Measurements from ENCODE around the gene TPP2.

Gene TPP2

DNA sequence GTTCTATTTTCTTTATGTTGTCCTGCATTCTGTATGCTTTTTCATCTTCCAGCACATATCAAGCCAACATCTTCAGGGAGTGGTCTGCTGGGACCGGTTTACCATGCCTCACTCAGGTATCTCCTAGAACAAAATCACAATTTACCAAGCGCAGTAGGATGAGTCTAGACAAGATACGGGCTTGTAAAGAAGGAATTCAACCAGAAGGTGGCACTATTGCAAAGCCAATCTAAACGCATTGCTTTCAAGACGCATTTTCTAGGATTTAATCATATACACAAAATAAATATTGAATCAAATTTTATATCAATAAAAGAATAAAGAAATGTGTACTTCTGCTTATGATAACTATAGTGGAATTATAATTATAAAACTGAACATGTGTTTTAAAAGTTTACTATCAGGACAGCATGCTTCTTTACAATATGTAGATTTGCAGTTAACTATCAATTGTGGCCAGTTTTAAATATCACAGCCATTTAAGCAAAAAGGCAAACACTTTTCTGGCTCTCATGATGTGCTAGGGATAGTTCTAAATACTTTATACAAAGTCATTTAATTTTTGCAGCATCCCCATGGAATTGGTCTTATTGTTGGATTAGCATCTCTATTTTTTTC lies 16.1 kb upstream of the TPP2 start:
- Histone ChIP-seq H3K27me3 (ENCODE audit: insufficient read depth, poor library complexity, severe bottlenecking) (no peaks in the 10 kb centered on the region), H3K4me3 (ENCODE audit: severe bottlenecking) (no peak overlapping the region), H3K36me3 (ENCODE audit: low read depth) (no peaks in the 10 kb centered on the region), H3K4me1 (ENCODE audit: insufficient read depth, poor library complexity, severe bottlenecking) (no peaks in the 10 kb centered on the region), H3K9me3 (ENCODE audit: severe bottlenecking) (no peaks in the 10 kb centered on the region), H3K27ac (ENCODE audit: poor library complexity, severe bottlenecking) (no peak overlapping the region)
- peak; percentile 73 for ATAC-seq (ENCODE audit: low read depth)
- peak; percentile 88 for TF ChIP-seq CTCF (IDR thresholded peaks at IDR 0.05; ENCODE audit: poor library complexity, severe bottlenecking)
- no peak for DNase-seq (ENCODE audit: low spot score)

DNA sequence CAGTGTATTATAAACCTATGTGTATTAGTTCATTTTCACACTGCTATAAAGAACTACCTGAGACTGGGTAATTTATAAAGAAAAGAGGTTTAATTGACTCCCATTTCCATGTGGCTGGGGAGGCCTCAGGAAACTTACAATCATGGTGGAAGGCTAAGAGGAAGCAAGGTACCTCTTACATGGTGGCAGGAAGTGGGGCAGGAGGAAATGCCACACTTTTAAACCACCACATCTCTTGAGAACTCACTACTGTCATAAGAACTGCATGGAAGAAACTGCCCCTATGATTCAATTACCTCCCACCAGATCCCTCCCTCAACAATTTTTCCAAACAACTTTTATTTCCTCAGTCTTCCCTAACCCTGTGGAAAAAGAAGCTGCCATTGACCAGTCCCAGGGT lies 14.5 kb upstream of the TPP2 start:
- H3K4me3 ChIP-seq (ENCODE audit: severe bottlenecking), result no peak overlapping the region
- H3K27me3 ChIP-seq (ENCODE audit: insufficient read depth, poor library complexity, severe bottlenecking), result no peaks in the 10 kb centered on the region
- no peak for DNase-seq (ENCODE audit: low spot score)
- no peak overlapping the region for H3K27ac ChIP-seq (ENCODE audit: poor library complexity, severe bottlenecking)
- no peak for ATAC-seq (ENCODE audit: low read depth)
- peaks cover 8% of the 10 kb centered on the region for H3K4me1 ChIP-seq (ENCODE audit: insufficient read depth, poor library complexity, severe bottlenecking)
- TF ChIP-seq CTCF (IDR thresholded peaks at IDR 0.05; ENCODE audit: poor library complexity, severe bottlenecking), result no peak
- no peaks in the 10 kb centered on the region for H3K9me3 ChIP-seq (ENCODE audit: severe bottlenecking)
- H3K36me3 ChIP-seq (ENCODE audit: low read depth), result no peaks in the 10 kb centered on the region

- H3K27me3 ChIP-seq (ENCODE audit: insufficient read depth, poor library complexity, severe bottlenecking), result no peaks in the 10 kb centered on the region
- ATAC-seq (ENCODE audit: low read depth) (no peak; the same call in 2 of the 3 replicates), DNase-seq (ENCODE audit: low spot score) (no peak)
- H3K4me1 ChIP-seq (ENCODE audit: insufficient read depth, poor library complexity, severe bottlenecking), result peaks cover 9% of the 10 kb centered on the region
- no peaks in the 10 kb centered on the region for H3K9me3 ChIP-seq (ENCODE audit: severe bottlenecking)
- H3K36me3 ChIP-seq (ENCODE audit: low read depth), result no peaks in the 10 kb centered on the region
- TF ChIP-seq CTCF (IDR thresholded peaks at IDR 0.05; ENCODE audit: poor library complexity, severe bottlenecking), result no peak
- H3K27ac ChIP-seq (ENCODE audit: poor library complexity, severe bottlenecking), result no peak overlapping the region
- H3K4me3 ChIP-seq (ENCODE audit: severe bottlenecking), result no peak overlapping the region
These were observed 12.4 kb upstream of the TPP2 start for GRCh38 chr13:102584434-102584833.

GRCh38 chr13:102586615-102587014 lies 10.2 kb upstream of the TPP2 start:
- Histone ChIP-seq H3K36me3 (ENCODE audit: low read depth) (no peaks in the 10 kb centered on the region), H3K27ac (ENCODE audit: poor library complexity, severe bottlenecking) (peak overlapping the region; percentile 25), H3K4me1 (ENCODE audit: insufficient read depth, poor library complexity, severe bottlenecking) (peaks cover 9% of the 10 kb centered on the region), H3K9me3 (ENCODE audit: severe bottlenecking) (no peaks in the 10 kb centered on the region), H3K27me3 (ENCODE audit: insufficient read depth, poor library complexity, severe bottlenecking) (no peaks in the 10 kb centered on the region), H3K4me3 (ENCODE audit: severe bottlenecking) (no peak overlapping the region)
- TF ChIP-seq CTCF (IDR thresholded peaks at IDR 0.05; ENCODE audit: poor library complexity, severe bottlenecking), result no peak
- DNase-seq (ENCODE audit: low spot score), result no peak
- peak; percentile 89 for ATAC-seq (ENCODE audit: low read depth)

GRCh38 chr13:102587916-102588315 lies 8.9 kb upstream of the TPP2 start:
- Histone ChIP-seq H3K36me3 (ENCODE audit: low read depth) (no peaks in the 10 kb centered on the region), H3K27me3 (ENCODE audit: insufficient read depth, poor library complexity, severe bottlenecking) (no peaks in the 10 kb centered on the region), H3K27ac (ENCODE audit: poor library complexity, severe bottlenecking) (no peak overlapping the region), H3K4me3 (ENCODE audit: severe bottlenecking) (no peak overlapping the region), H3K4me1 (ENCODE audit: insufficient read depth, poor library complexity, severe bottlenecking) (peaks cover 14% of the 10 kb centered on the region), H3K9me3 (ENCODE audit: severe bottlenecking) (no peaks in the 10 kb centered on the region)
- no peak for DNase-seq (ENCODE audit: low spot score)
- no peak for TF ChIP-seq CTCF (IDR thresholded peaks at IDR 0.05; ENCODE audit: poor library complexity, severe bottlenecking)
- ATAC-seq (ENCODE audit: low read depth), result no peak
